WTC11 (cell line): ENCODE results near the gene OSBPL7.

ENCODE experiments used
- CTCF ChIP-seq: fragments of 200-600 bp; IDR thresholded peaks from 2 replicates; pipeline ENCODE4 v1.8.0; 2022; ENCODE audit warnings: antibody characterized with exemption
- FOXK1 ChIP-seq: sonication (generic); formaldehyde crosslinking; IDR thresholded peaks from 2 replicates; pipeline ENCODE4 v1.8.0; 2022; ENCODE audit warnings: mild to moderate bottlenecking, moderate library complexity, missing genetic modification reagents
- GTF2I ChIP-seq: fragments of 250-450 bp; sonication (Bioruptor Pico); conservative IDR thresholded peaks from 2 replicates; pipeline ENCODE4 v1.4.0; 2021; ENCODE audit warnings: mild to moderate bottlenecking
- KAT7 ChIP-seq: sonication (generic); formaldehyde crosslinking; IDR thresholded peaks from 2 replicates; pipeline ENCODE4 v1.8.1; 2023; ENCODE audit warnings: missing genetic modification reagents, mild to moderate bottlenecking, borderline replicate concordance
- MAX ChIP-seq: sonication (generic); formaldehyde crosslinking; IDR thresholded peaks from 2 replicates; pipeline ENCODE4 v1.8.0; 2022; ENCODE audit warnings: mild to moderate bottlenecking, missing genetic modification reagents
- NFYB ChIP-seq: sonication (generic); formaldehyde crosslinking; conservative IDR thresholded peaks from 2 replicates; pipeline ENCODE4 v1.8.0; 2022; ENCODE audit warnings: low read depth, missing genetic modification reagents
- ZNF121 ChIP-seq: sonication (generic); formaldehyde crosslinking; IDR thresholded peaks from 2 replicates; pipeline ENCODE4 v1.8.0; 2023; ENCODE audit warnings: missing genetic modification reagents
- TF ChIP-seq, protein P1 (sequence below): sonication (generic); formaldehyde crosslinking; conservative IDR thresholded peaks from 2 replicates; pipeline ENCODE4 v1.8.1; 2022; ENCODE audit warnings: mild to moderate bottlenecking, missing genetic modification reagents
- TF ChIP-seq, protein P2 (sequence below): sonication (generic); formaldehyde crosslinking; IDR thresholded peaks from 2 replicates; pipeline ENCODE4 v1.8.1; 2023; ENCODE audit warnings: mild to moderate bottlenecking, missing genetic modification reagents

DNA sequence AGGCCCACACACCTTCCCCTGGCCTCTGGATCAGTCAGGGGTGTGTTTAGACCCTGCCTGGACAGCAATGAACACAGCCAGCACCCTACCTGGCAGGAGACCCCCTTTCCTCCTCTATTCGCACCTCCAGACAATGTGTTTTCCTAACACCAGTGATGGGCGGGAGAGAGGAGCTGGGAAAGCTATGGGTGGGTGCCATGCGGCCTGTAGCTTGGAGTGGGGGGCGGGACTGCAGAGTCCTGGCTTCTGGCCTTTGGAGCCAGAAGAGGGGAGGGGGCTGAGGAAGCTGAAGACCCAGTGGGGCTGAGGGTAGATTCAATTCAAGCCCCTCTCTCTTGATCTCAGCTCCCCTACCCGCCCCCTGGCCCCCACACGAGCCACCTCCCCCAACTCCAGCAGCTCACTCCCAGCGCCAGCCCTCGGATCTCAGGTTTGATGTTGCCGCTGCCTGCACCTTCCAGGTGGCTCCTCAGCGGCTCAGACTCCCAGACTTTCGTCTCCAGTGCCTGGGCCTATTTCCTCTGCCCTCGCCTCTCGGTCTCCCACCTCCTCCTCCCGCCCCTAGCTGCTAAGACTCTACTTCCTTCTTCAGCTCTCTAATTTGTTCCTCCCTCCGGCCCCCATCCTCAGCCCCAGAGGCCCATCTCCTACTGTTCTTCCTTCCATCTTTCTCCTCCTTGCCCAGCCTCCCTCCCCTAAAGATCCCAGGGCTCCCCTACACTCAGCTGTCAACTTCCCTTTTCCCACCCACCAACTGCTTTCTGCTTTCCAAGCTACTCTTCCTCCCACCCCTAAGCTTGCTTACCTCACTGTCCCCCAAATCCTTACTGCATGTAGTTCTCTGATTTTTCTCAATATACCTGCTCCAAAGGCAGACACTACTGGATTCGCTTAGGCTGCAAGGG lies 36.2 kb upstream of the OSBPL7 start:
- TF ChIP-seq MAX (CRISPR knock-in tag) = no peak
- no peak for TF ChIP-seq CTCF
- no peak for TF ChIP-seq ZNF121 (CRISPR knock-in tag)
- no peak for TF ChIP-seq KAT7 (CRISPR knock-in tag)
- TF ChIP-seq, protein P1, sequence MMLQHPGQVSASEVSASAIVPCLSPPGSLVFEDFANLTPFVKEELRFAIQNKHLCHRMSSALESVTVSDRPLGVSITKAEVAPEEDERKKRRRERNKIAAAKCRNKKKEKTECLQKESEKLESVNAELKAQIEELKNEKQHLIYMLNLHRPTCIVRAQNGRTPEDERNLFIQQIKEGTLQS (CRISPR knock-in tag) = no peak
- TF ChIP-seq, protein P2, sequence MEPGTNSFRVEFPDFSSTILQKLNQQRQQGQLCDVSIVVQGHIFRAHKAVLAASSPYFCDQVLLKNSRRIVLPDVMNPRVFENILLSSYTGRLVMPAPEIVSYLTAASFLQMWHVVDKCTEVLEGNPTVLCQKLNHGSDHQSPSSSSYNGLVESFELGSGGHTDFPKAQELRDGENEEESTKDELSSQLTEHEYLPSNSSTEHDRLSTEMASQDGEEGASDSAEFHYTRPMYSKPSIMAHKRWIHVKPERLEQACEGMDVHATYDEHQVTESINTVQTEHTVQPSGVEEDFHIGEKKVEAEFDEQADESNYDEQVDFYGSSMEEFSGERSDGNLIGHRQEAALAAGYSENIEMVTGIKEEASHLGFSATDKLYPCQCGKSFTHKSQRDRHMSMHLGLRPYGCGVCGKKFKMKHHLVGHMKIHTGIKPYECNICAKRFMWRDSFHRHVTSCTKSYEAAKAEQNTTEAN (CRISPR knock-in tag) = no peak
- no peak for TF ChIP-seq GTF2I (CRISPR knock-in tag)
- TF ChIP-seq FOXK1 (CRISPR knock-in tag) = no peak
- no peak for TF ChIP-seq NFYB (CRISPR knock-in tag)
